Loucy (cell line): ENCODE results near the gene GRIN2A.

Experiments
- H2AFZ ChIP-seq: fragments of 200-600 bp; sonication (generic); 2 replicates; pipeline ENCODE4 v1.6.0; 2016; ENCODE audit warnings: antibody characterized with exemption, mild to moderate bottlenecking, low read length, moderate library complexity
- H3F3A ChIP-seq: fragments of 200-600 bp; 2 replicates; pipeline ENCODE4 v1.6.0; 2016; ENCODE audit warnings: antibody characterized with exemption, low read depth, mild to moderate bottlenecking
- H3K27me3 ChIP-seq: fragments of 200-600 bp; sonication (generic); 2 replicates; pipeline ENCODE4 v1.6.1; 2014; ENCODE audit warnings: low read length, mild to moderate bottlenecking; ENCODE audit not compliant: insufficient read depth, poor library complexity, severe bottlenecking
- H3K36me3 ChIP-seq: fragments of 200-600 bp; sonication (generic); 2 replicates; pipeline ENCODE4 v1.6.1; 2016; ENCODE audit warnings: low read length; ENCODE audit not compliant: insufficient read depth
- H3K4me1 ChIP-seq: fragments of 200-600 bp; sonication (generic); 2 replicates; pipeline ENCODE4 v1.5.1; 2014; ENCODE audit warnings: low read length, mild to moderate bottlenecking; ENCODE audit not compliant: insufficient read depth, poor library complexity, severe bottlenecking
- H3K4me2 ChIP-seq: fragments of 200-600 bp; sonication (generic); 2 replicates; pipeline ENCODE4 v1.6.0; 2014; ENCODE audit warnings: antibody characterized with exemption, low read length, low read depth, mild to moderate bottlenecking; ENCODE audit not compliant: poor library complexity, severe bottlenecking
- H3K4me3 ChIP-seq: fragments of 200-600 bp; sonication (generic); 2 replicates; pipeline ENCODE4 v1.5.1; 2014; ENCODE audit warnings: low read length, mild to moderate bottlenecking, mixed read lengths; ENCODE audit not compliant: poor library complexity, severe bottlenecking
- H3K79me2 ChIP-seq: fragments of 200-600 bp; sonication (generic); 2 replicates; pipeline ENCODE4 v1.6.1; 2014; ENCODE audit warnings: low read length; ENCODE audit not compliant: insufficient read depth
- H3K9ac ChIP-seq: fragments of 200-600 bp; sonication (generic); 2 replicates; pipeline ENCODE4 v1.6.0; 2014; ENCODE audit warnings: mild to moderate bottlenecking, low read depth, low read length, moderate library complexity; ENCODE audit not compliant: poor library complexity, severe bottlenecking
- H3K9me2 ChIP-seq: fragments of 200-600 bp; sonication (generic); replicated peaks from 2 replicates; pipeline ENCODE4 v1.6.1; 2016; ENCODE audit warnings: low read depth, low read length, mixed read lengths
- H3K9me3 ChIP-seq: fragments of 200-600 bp; sonication (generic); 2 replicates; pipeline ENCODE4 v1.6.1; 2014; ENCODE audit warnings: mild to moderate bottlenecking, antibody characterized with exemption, low read length, low read depth; ENCODE audit not compliant: insufficient read depth
- H4K20me1 ChIP-seq: fragments of 200-600 bp; sonication (generic); 2 replicates; pipeline ENCODE4 v1.6.0; 2014; ENCODE audit warnings: antibody characterized with exemption, low read length, mild to moderate bottlenecking; ENCODE audit not compliant: insufficient read depth, poor library complexity, severe bottlenecking
- EZH2phosphoT487 ChIP-seq: fragments of 200-600 bp; IDR thresholded peaks from 2 replicates; pipeline ENCODE4 v1.6.1; 2018; ENCODE audit warnings: antibody characterized with exemption, mild to moderate bottlenecking, moderate library complexity, borderline replicate concordance
- TF ChIP-seq, protein P1 (sequence below): fragments of 200-600 bp; sonication (generic); conservative IDR thresholded peaks from 2 replicates; pipeline ENCODE4 v1.5.1; 2014; ENCODE audit warnings: mild to moderate bottlenecking, antibody characterized with exemption, low read length

GRIN2A gene

DNA sequence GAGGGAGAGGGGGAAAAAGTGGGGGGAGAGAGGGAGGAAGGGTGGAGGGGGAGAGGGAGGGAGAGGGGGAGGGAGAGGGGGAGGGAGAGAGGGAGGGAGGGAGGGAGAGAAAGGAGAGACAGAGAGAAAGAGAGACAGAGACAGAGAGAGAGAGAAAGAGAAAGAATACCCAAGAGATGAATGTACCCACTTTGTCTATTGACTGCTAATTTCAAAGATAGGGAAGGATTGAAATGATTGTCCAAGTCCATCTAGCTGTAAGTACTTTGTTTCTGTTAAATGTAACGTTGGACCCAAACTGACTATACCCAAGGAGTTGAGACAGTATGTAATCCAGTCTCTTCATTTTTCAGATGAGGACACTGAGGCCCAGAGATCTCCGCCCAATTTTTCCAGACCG is 374.9 kb downstream of the GRIN2A start:
- no peaks in the 10 kb centered on the region for H3F3A ChIP-seq
- no peaks in the 10 kb centered on the region for H3K9me3 ChIP-seq
- no peak for TF ChIP-seq EZH2phosphoT487
- TF ChIP-seq, protein P1, sequence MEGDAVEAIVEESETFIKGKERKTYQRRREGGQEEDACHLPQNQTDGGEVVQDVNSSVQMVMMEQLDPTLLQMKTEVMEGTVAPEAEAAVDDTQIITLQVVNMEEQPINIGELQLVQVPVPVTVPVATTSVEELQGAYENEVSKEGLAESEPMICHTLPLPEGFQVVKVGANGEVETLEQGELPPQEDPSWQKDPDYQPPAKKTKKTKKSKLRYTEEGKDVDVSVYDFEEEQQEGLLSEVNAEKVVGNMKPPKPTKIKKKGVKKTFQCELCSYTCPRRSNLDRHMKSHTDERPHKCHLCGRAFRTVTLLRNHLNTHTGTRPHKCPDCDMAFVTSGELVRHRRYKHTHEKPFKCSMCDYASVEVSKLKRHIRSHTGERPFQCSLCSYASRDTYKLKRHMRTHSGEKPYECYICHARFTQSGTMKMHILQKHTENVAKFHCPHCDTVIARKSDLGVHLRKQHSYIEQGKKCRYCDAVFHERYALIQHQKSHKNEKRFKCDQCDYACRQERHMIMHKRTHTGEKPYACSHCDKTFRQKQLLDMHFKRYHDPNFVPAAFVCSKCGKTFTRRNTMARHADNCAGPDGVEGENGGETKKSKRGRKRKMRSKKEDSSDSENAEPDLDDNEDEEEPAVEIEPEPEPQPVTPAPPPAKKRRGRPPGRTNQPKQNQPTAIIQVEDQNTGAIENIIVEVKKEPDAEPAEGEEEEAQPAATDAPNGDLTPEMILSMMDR: no peak
- H3K4me1 ChIP-seq: no peaks in the 10 kb centered on the region
- H4K20me1 ChIP-seq: no peaks in the 10 kb centered on the region
- no peak overlapping the region for H3K4me2 ChIP-seq
- no peaks in the 10 kb centered on the region for H3K36me3 ChIP-seq
- no peak overlapping the region for H3K4me3 ChIP-seq
- no peaks in the 10 kb centered on the region for H3K79me2 ChIP-seq
- no peaks in the 10 kb centered on the region for H3K27me3 ChIP-seq
- no peak overlapping the region for H2AFZ ChIP-seq
- H3K9ac ChIP-seq: no peak overlapping the region
- no peaks in the 10 kb centered on the region for H3K9me2 ChIP-seq

DNA sequence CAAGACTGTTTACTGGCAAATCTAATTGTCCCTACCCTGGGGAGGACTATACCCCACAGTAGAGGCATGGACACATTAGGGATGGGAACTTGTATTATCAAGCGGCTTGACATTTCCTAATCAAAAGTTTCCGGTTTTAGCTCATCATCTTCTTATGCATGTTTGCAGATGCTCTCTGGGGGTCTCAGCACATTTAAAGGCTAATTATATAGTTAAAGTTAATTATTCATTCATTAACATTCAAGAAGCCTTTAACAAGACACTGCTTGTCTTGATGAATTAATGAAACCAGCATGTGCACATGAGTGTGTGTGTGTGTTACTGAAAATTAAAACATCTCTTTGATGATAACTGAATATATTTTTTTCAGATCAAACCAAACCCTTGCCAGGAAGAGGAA is 377.1 kb downstream of the GRIN2A start:
- Histone ChIP-seq H4K20me1 (no peaks in the 10 kb centered on the region), H3K79me2 (no peaks in the 10 kb centered on the region), H2AFZ (no peak overlapping the region), H3K4me3 (no peak overlapping the region), H3K9ac (no peak overlapping the region), H3K9me3 (no peaks in the 10 kb centered on the region), H3K9me2 (no peaks in the 10 kb centered on the region), H3K27me3 (no peaks in the 10 kb centered on the region), H3K4me1 (no peaks in the 10 kb centered on the region), H3K36me3 (no peaks in the 10 kb centered on the region), H3K4me2 (no peak overlapping the region), H3F3A (no peaks in the 10 kb centered on the region)
- TF ChIP-seq EZH2phosphoT487: no peak
- TF ChIP-seq, protein P1: no peak

DNA sequence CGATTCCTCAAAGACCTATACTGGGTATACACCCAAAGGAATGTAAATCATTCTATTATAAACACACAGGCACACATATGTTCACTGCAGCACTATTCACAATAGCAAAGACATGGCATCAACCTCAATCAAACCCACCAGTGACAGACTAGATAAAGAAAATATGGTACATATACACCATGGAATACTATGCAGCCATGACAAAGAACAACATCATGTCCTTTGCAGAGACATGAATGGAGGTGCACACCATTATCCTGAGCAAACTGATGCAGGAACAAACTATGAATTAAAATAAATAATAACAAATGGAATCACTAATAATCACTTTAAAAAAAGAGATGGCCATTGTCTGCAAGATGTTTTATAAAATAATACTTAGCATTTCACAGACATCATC is 380.1 kb downstream of the GRIN2A start:
- Histone ChIP-seq H3F3A (no peaks in the 10 kb centered on the region), H3K9me2 (no peaks in the 10 kb centered on the region), H3K27me3 (no peaks in the 10 kb centered on the region), H3K4me3 (no peak overlapping the region), H3K79me2 (no peaks in the 10 kb centered on the region), H3K4me1 (no peaks in the 10 kb centered on the region), H4K20me1 (no peaks in the 10 kb centered on the region), H3K9me3 (no peaks in the 10 kb centered on the region), H3K9ac (no peak overlapping the region), H3K4me2 (no peak overlapping the region), H2AFZ (no peak overlapping the region), H3K36me3 (no peaks in the 10 kb centered on the region)
- TF ChIP-seq, protein P1: no peak
- TF ChIP-seq EZH2phosphoT487: no peak
